Caco-2 (cell line): ENCODE measurements around the gene PTPN14. TPM values are rescaled to one million over a fixed set of nuclear protein-coding genes. Genes with fewer than 3 reads are reported as not detected.

Source experiments
- BruUV-seq: library from RNA; stranded (reverse); fragments of 400-500 nt; replicated peaks from 2 replicates; lab custom pipeline; 2021; lab: Mats Ljungman, UMichigan
- CTCF ChIA-PET: fragments of 300-600 bp; sonication (Branson Sonifier 250); formaldehyde crosslinking; loops from one replicate; lab custom pipeline; 2022; ENCODE audit warnings: antibody characterized with exemption; lab: Charles Lee
- POLR2A ChIA-PET: fragments of 300-600 bp; sonication (Branson Sonifier 250); formaldehyde crosslinking; loops from one replicate; lab custom pipeline; 2022; ENCODE audit warnings: antibody characterized with exemption; lab: Charles Lee
- DNase-seq, 2 experiments: peaks; one replicate each; pipeline versions ENCODE4 v3.0.0 to v3.0.0-alpha.2; 2020 to 2022
- H3K27me3 ChIP-seq: replicated peaks from 2 replicates; pipeline ENCODE4 v1.6.0; 2011; ENCODE audit warnings: low read length; ENCODE audit not compliant: control insufficient read depth, insufficient read depth
- H3K36me3 ChIP-seq: 2 replicates; pipeline ENCODE4 v1.5.1; 2011; ENCODE audit warnings: low read length; ENCODE audit not compliant: control insufficient read depth, insufficient read depth
- H3K4me1 ChIP-seq: fragments of 250-450 bp; sonication (Bioruptor Pico); 2 replicates; pipeline ENCODE4 v1.5.1; 2020; ENCODE audit warnings: mild to moderate bottlenecking
- H3K4me3 ChIP-seq: 2 replicates; pipeline ENCODE4 v1.5.1; 2011; ENCODE audit warnings: low read depth, mild to moderate bottlenecking, control low read depth, low read length
- H3K9me3 ChIP-seq: fragments of 250-450 bp; sonication (Bioruptor Pico); 2 replicates; pipeline ENCODE4 v1.5.1; 2020; ENCODE audit warnings: mild to moderate bottlenecking, moderate library complexity
- H3K27ac Mint-ChIP-seq: one replicate; pipeline ENCODE4 v1.8.0; 2022; ENCODE audit warnings: mixed read lengths; ENCODE audit not compliant: unreplicated experiment
- H3K27me3 Mint-ChIP-seq: one replicate; pipeline ENCODE4 v1.8.0; 2022; ENCODE audit warnings: mixed read lengths; ENCODE audit not compliant: insufficient read depth, unreplicated experiment
- H3K36me3 Mint-ChIP-seq: one replicate; pipeline ENCODE4 v1.8.0; 2022; ENCODE audit warnings: mild to moderate bottlenecking, mixed read lengths; ENCODE audit not compliant: insufficient read depth, unreplicated experiment
- H3K4me1 Mint-ChIP-seq: one replicate; pipeline ENCODE4 v1.8.0; 2022; ENCODE audit warnings: low read depth, mixed read lengths; ENCODE audit not compliant: unreplicated experiment
- H3K4me3 Mint-ChIP-seq: one replicate; pipeline ENCODE4 v1.8.0; 2022; ENCODE audit warnings: mild to moderate bottlenecking, moderate library complexity, mixed read lengths; ENCODE audit not compliant: unreplicated experiment
- H3K9me3 Mint-ChIP-seq: one replicate; pipeline ENCODE4 v1.8.0; 2022; ENCODE audit warnings: mixed read lengths; ENCODE audit not compliant: unreplicated experiment
- CTCF ChIP-seq, 2 experiments: fragments of 200-600 bp in 1 of 2; IDR thresholded peaks; 1 replicate in 1 of 2; 2 replicates in 1 of 2; pipeline versions ENCODE4 v1.5.1 to v1.8.0; 2011 to 2022; ENCODE audit warnings: antibody characterized with exemption in 1 of 2, control low read depth in 1 of 2, inconsistent platforms in 1 of 2, low read depth in 1 of 2, low read length in 1 of 2, mild to moderate bottlenecking in 1 of 2, moderate library complexity in 1 of 2; ENCODE audit not compliant: insufficient read depth in 1 of 2, severe bottlenecking in 1 of 2, unreplicated experiment in 1 of 2
- intact Hi-C: fragments of 100-400 bp; cut with micrococcal nuclease; formaldehyde crosslinking; loops from one replicate; pipeline ENCODE4 v1.10.0; 2022; ENCODE audit not compliant: unreplicated experiment
- total RNA-seq: library from RNA; stranded (reverse); gene quantifications from 2 replicates; pipeline ENCODE4 v1.2.3, GENCODE V29; 2022

The PTPN14 gene
- total RNA-seq, 1 experiment from 2014 or later: 103 TPM

- no peaks in the 10 kb centered on the region for H3K27me3 ChIP-seq
- intact Hi-C loops: no loop called here
- no peaks in the 10 kb centered on the region for H3K9me3 ChIP-seq
- CTCF ChIA-PET: interaction anchor here (0.6 kb wide), 1 partner anchor 29 kb away, joined by 3 read pairs; no protein-coding TSS in a partner anchor
- DNase-seq: no peak
- TF ChIP-seq CTCF (IDR thresholded peaks at IDR 0.05; ENCODE audit: insufficient read depth in 1 of 2, low read depth in 1 of 2, low read length in 1 of 2, severe bottlenecking in 1 of 2, unreplicated experiment in 1 of 2): no peak
- no peaks in the 10 kb centered on the region for H3K4me1 ChIP-seq
- no peaks in the 10 kb centered on the region for H3K27me3 Mint-ChIP-seq
- POLR2A ChIA-PET: no interaction called here
- BruUV-seq: no TSS peak
- H3K27ac Mint-ChIP-seq: no peak overlapping the region
- no peaks in the 10 kb centered on the region for H3K9me3 Mint-ChIP-seq
- peaks cover 14% of the 10 kb centered on the region for H3K4me1 Mint-ChIP-seq
- no peak overlapping the region for H3K4me3 Mint-ChIP-seq
- no peak overlapping the region for H3K4me3 ChIP-seq
- H3K36me3 ChIP-seq: no peaks in the 10 kb centered on the region
- H3K36me3 Mint-ChIP-seq: peaks cover 68% of the 10 kb centered on the region
These were observed 248.1 kb downstream of the PTPN14 start for GRCh38 chr1:214303141-214303930.

GRCh38 chr1:214301526-214301925 lies 249.9 kb downstream of the PTPN14 start:
- no peak overlapping the region for H3K27ac Mint-ChIP-seq
- peaks cover 81% of the 10 kb centered on the region for H3K36me3 Mint-ChIP-seq
- no peaks in the 10 kb centered on the region for H3K9me3 Mint-ChIP-seq
- no peaks in the 10 kb centered on the region for H3K36me3 ChIP-seq
- no peak for DNase-seq
- H3K4me1 Mint-ChIP-seq: peaks cover 13% of the 10 kb centered on the region
- no peak for TF ChIP-seq CTCF (IDR thresholded peaks at IDR 0.05; ENCODE audit: insufficient read depth in 1 of 2, low read depth in 1 of 2, low read length in 1 of 2, severe bottlenecking in 1 of 2, unreplicated experiment in 1 of 2)
- intact Hi-C loops: no loop called here
- no peak overlapping the region for H3K4me3 Mint-ChIP-seq
- H3K4me1 ChIP-seq: peaks cover 3% of the 10 kb centered on the region; the same call in 1 of the 2 replicates
- no TSS peak for BruUV-seq
- ChIA-PET CTCF (no interaction called here), POLR2A (no interaction called here)
- H3K9me3 ChIP-seq: no peaks in the 10 kb centered on the region
- H3K27me3 ChIP-seq: no peaks in the 10 kb centered on the region
- no peak overlapping the region for H3K4me3 ChIP-seq
- no peaks in the 10 kb centered on the region for H3K27me3 Mint-ChIP-seq

GRCh38 chr1:214300149-214300780 lies 251.1 kb downstream of the PTPN14 start:
- no peaks in the 10 kb centered on the region for H3K27me3 ChIP-seq
- ChIA-PET CTCF (interaction anchor here (0.9 to 1.8 kb wide), 2 partner anchors 28 to 32 kb away, joined by 3 to 5 read pairs; no protein-coding TSS in a partner anchor), POLR2A (no interaction called here)
- H3K36me3 Mint-ChIP-seq: peaks cover 76% of the 10 kb centered on the region
- H3K4me1 ChIP-seq: peaks cover 15% of the 10 kb centered on the region
- DNase-seq: no peak
- no peaks in the 10 kb centered on the region for H3K36me3 ChIP-seq
- H3K9me3 Mint-ChIP-seq: no peaks in the 10 kb centered on the region
- intact Hi-C loops: no loop called here
- peaks cover 18% of the 10 kb centered on the region for H3K4me1 Mint-ChIP-seq
- no peak overlapping the region for H3K4me3 ChIP-seq
- no peak overlapping the region for H3K27ac Mint-ChIP-seq
- no peaks in the 10 kb centered on the region for H3K9me3 ChIP-seq
- no peaks in the 10 kb centered on the region for H3K27me3 Mint-ChIP-seq
- TF ChIP-seq CTCF (IDR thresholded peaks at IDR 0.05; ENCODE audit: insufficient read depth in 1 of 2, low read depth in 1 of 2, low read length in 1 of 2, severe bottlenecking in 1 of 2, unreplicated experiment in 1 of 2): no peak
- H3K4me3 Mint-ChIP-seq: no peak overlapping the region
- BruUV-seq: no TSS peak

Other genes starting within 250 kb of the PTPN14 start
- 130 and 145 TPM in 2 replicates for gene CENPF, start 51.6 kb upstream of the PTPN14 start, total RNA-seq